Measurements from ENCODE around the gene STK25.

GRCh38 chr2:241509155-241509784 lies 886 bp upstream of the STK25 start:
- no peak for TF ChIP-seq EZH2 (IDR thresholded peaks at IDR 0.05)
- no peak for TF ChIP-seq POLR2AphosphoS5 (IDR thresholded peaks at IDR 0.05; ENCODE audit: borderline replicate concordance, low read depth, low read length)
